ENCODE measurements around the gene WNT5B. TPM values are rescaled to one million over a fixed set of nuclear protein-coding genes. Genes with fewer than 3 reads are reported as not detected.

WNT5B gene
- total and polyA plus RNA-seq, 2 of the 8 experiments (the other 6 are each of a cell fraction or from before 2014, with no cell fraction given), result 0.91 to 1.2 TPM

GRCh38 chr12:1666215-1666614 is 37.2 kb downstream of the WNT5B start:
- H3K56ac ChIP-seq (replicated peaks; ENCODE audit: insufficient read length, low read depth, low read length), result no peak overlapping the region
- no peak overlapping the region for H3K9ac ChIP-seq (replicated peaks in 1 of 4; ENCODE audit: extremely low read depth in 1 of 4, low read depth in 3 of 4, low read length in 3 of 4)
- ChIA-PET CTCF (ENCODE audit: partially characterized antibody) (interaction anchor here (0.8 to 2.6 kb wide), 4 partner anchors 12 to 274 kb away, joined by 3 to 7 read pairs (median 6); no protein-coding TSS in a partner anchor), POLR2A (ENCODE audit: partially characterized antibody) (no interaction called here)
- H3K9me3 ChIP-seq (ENCODE audit: insufficient read depth in 2 of 2, low read depth in 1 of 2, low read length in 1 of 2), result no peaks in the 10 kb centered on the region; a peak in 1 of 4 replicates
- no peak overlapping the region for H2BK12ac ChIP-seq (ENCODE audit: low read depth, low read length)
- no peak overlapping the region for H3K23ac ChIP-seq (ENCODE audit: insufficient read length)
- H4K20me1 ChIP-seq (replicated peaks in 1 of 2; ENCODE audit: control insufficient read depth in 1 of 2, insufficient read depth in 2 of 2, low read length in 2 of 2), result no peaks in the 10 kb centered on the region
- peaks cover 5% of the 10 kb centered on the region; the same call in 1 of the 2 replicates for H3K23me2 ChIP-seq (ENCODE audit: low read depth, low read length)
- no peak overlapping the region for H2BK15ac ChIP-seq (ENCODE audit: low read length)
- H2BK20ac ChIP-seq (ENCODE audit: low read length), result no peak overlapping the region
- H2AK5ac ChIP-seq (ENCODE audit: low read depth, low read length), result no peak overlapping the region
- no peak overlapping the region for H3K4me2 ChIP-seq (ENCODE audit: insufficient read depth in 1 of 2, low read depth in 2 of 2, low read length in 2 of 2)
- H3K14ac ChIP-seq (ENCODE audit: insufficient read length), result no peak overlapping the region
- DNase-seq (ENCODE audit: low read depth in 1 of 2, low spot score in 2 of 2) (no peak), FAIRE-seq (no peak)
- H3K18ac ChIP-seq (ENCODE audit: extremely low read depth, low read length), result no peak overlapping the region
- H4K91ac ChIP-seq (replicated peaks; ENCODE audit: insufficient read length, low read length), result no peak overlapping the region
- H4K8ac ChIP-seq (ENCODE audit: extremely low read depth, insufficient read depth, low read length), result no peak overlapping the region
- H3K79me2 ChIP-seq (ENCODE audit: control insufficient read depth in 1 of 2, insufficient read depth in 2 of 2, low read length in 2 of 2), result no peaks in the 10 kb centered on the region
- no peak overlapping the region for H2BK5ac ChIP-seq (ENCODE audit: low read depth, low read length)
- no peak overlapping the region for H4K5ac ChIP-seq (ENCODE audit: insufficient read length, low read depth, low read length)
- H3K27me3 ChIP-seq (replicated peaks in 1 of 4; ENCODE audit: control insufficient read depth in 3 of 4, extremely low read depth in 1 of 4, insufficient read depth in 3 of 4, low read length in 3 of 4), result peaks cover 2 to 11% (median 9%) of the 10 kb centered on the region in 4 experiments
- no peaks in the 10 kb centered on the region for H3K79me1 ChIP-seq (ENCODE audit: low read depth, low read length)
- no peak overlapping the region for H3K4me3 ChIP-seq (ENCODE audit: extremely low read depth in 1 of 4, insufficient read depth in 2 of 4, low read depth in 3 of 4, low read length in 4 of 4)
- no peak overlapping the region for H2AFZ ChIP-seq (ENCODE audit: low read length)
- H3K27ac ChIP-seq (ENCODE audit: low read depth, low read length), result no peak overlapping the region
- H3K36me3 ChIP-seq (ENCODE audit: control insufficient read depth in 2 of 4, insufficient read depth in 4 of 4, low read length in 3 of 4), result no peaks in the 10 kb centered on the region
- no peak overlapping the region for H2BK120ac ChIP-seq (replicated peaks; ENCODE audit: low read depth, low read length)
- 78% methylated on average over 5 of the region's 5 CpGs; no CpG with 5 or more reads in 1 of the 2 experiments for WGBS, 2 experiments (ENCODE audit: extremely low coverage in 1 of 2, insufficient coverage in 1 of 2, insufficient read length in 1 of 2, insufficient replicate concordance in 2 of 2, low coverage in 1 of 2, low lambda C conversion rate in 2 of 2, missing lambda C conversion rate in 1 of 2)
- no peak overlapping the region for H3K4ac ChIP-seq (replicated peaks; ENCODE audit: insufficient read length, low read depth, low read length)
- H3K4me1 ChIP-seq (replicated peaks in 1 of 4; ENCODE audit: control insufficient read depth in 3 of 4, insufficient read depth in 4 of 4, low read length in 3 of 4), result no peaks in the 10 kb centered on the region
- TF ChIP-seq EP300 (IDR thresholded peaks at IDR 0.05; ENCODE audit: borderline replicate concordance in 1 of 2, low read depth in 2 of 2, low read length in 2 of 2), result no peak
- TF ChIP-seq RNF2 (IDR thresholded peaks at IDR 0.05; ENCODE audit: borderline replicate concordance, low read depth, low read length, missing control alignments, poor library complexity, severe bottlenecking), result no peak
- no peak for TF ChIP-seq BRCA1 (IDR thresholded peaks at IDR 0.05; ENCODE audit: low read depth, low read length)
- TF ChIP-seq CTCF (IDR thresholded peaks at IDR 0.05; ENCODE audit: control extremely low read depth in 1 of 3, insufficient read depth in 1 of 3, low read depth in 1 of 3, low read length in 3 of 3), result no peak
- TF ChIP-seq JUND (IDR thresholded peaks at IDR 0.05; ENCODE audit: low read length), result no peak
- TF ChIP-seq GABPA (IDR thresholded peaks at IDR 0.05; ENCODE audit: borderline replicate concordance, insufficient read depth, low read length), result no peak
- no peak for TF ChIP-seq SP2 (IDR thresholded peaks at IDR 0.05; ENCODE audit: low read length)
- no peak for TF ChIP-seq POLR2A (IDR thresholded peaks at IDR 0.05; ENCODE audit: control extremely low read depth in 1 of 2, low read depth in 2 of 2, low read length in 2 of 2)
- TF ChIP-seq BCL11A (IDR thresholded peaks at IDR 0.05; ENCODE audit: low read depth in 2 of 2, low read length in 2 of 2), result no peak
- no peak for TF ChIP-seq POLR2AphosphoS5 (IDR thresholded peaks at IDR 0.05; ENCODE audit: low read depth, low read length)
- TF ChIP-seq TAF7 (optimal IDR thresholded peaks at IDR 0.05; ENCODE audit: borderline replicate concordance, low read depth, low read length), result no peak
- no peak for TF ChIP-seq SRF (IDR thresholded peaks at IDR 0.05; ENCODE audit: low read depth, low read length)

Data from H1 (cell line).